Type B pancreatic cell (in vitro differentiated cells): ENCODE data around the gene MAT2A. TPM values are rescaled to one million over a fixed set of nuclear protein-coding genes. Genes with fewer than 3 reads are reported as not detected.
"Not testable (repeated sequence)": the region's sequence is repeated elsewhere in the genome, so short reads cannot be mapped to it uniquely, and the experiment has no call there.

Source experiments
- DNase-seq: peaks from one replicate; pipeline ENCODE4 v3.0.0; 2021; ENCODE audit warnings: mixed read lengths; ENCODE audit not compliant: unreplicated experiment; ENCODE audit errors: extremely low spot score
- H3K27ac Mint-ChIP-seq: 2 replicates; pipeline ENCODE4 v1.8.0; 2021; ENCODE audit warnings: mild to moderate bottlenecking, mixed read lengths
- H3K27me3 Mint-ChIP-seq: 2 replicates; pipeline ENCODE4 v1.8.0; 2021; ENCODE audit warnings: mixed read lengths
- H3K36me3 Mint-ChIP-seq: 2 replicates; pipeline ENCODE4 v1.8.0; 2021; ENCODE audit warnings: mixed read lengths
- H3K4me1 Mint-ChIP-seq: one replicate; pipeline ENCODE4 v1.8.0; 2021; ENCODE audit warnings: mixed read lengths; ENCODE audit not compliant: unreplicated experiment
- H3K4me3 Mint-ChIP-seq: 2 replicates; pipeline ENCODE4 v1.8.0; 2021; ENCODE audit warnings: mild to moderate bottlenecking, mixed read lengths
- H3K9me3 Mint-ChIP-seq: 2 replicates; pipeline ENCODE4 v1.8.0; 2021; ENCODE audit warnings: mixed read lengths
- CTCF ChIP-seq: fragments of 200-600 bp; sonication (generic); conservative IDR thresholded peaks from 2 replicates; pipeline ENCODE4 v1.5.0; 2021; ENCODE audit warnings: antibody characterized with exemption, mild to moderate bottlenecking
- total RNA-seq: library from RNA; stranded (reverse); gene quantifications from 2 replicates; pipeline ENCODE4 v1.2.1, GENCODE V29; 2021; ENCODE audit warnings: low replicate concordance

MAT2A gene
- total RNA-seq, 1 donor from 2014 or later = 403 TPM

DNA sequence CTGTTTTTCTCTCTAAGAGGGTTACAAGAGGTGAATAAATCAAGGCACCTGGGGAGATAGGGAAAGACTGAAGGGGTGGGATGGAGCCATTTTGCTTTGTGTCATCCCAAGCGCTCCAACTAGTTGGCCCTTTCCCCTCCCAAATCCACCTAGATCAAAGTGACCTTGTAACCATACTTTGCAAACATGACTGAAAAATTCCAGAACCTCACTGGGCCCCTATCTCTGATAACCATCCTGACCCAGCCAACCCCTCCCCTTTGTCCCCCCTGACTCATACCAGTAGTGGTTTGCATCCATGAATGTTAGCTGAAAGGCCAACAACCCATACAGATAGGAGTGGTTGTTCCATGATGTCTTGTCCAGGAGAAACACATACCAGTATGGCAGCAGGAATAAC lies 19.2 kb downstream of the MAT2A start:
- Mint-ChIP-seq H3K9me3 (no peaks in the 10 kb centered on the region), H3K27me3 (no peaks in the 10 kb centered on the region), H3K27ac (no peak overlapping the region), H3K4me3 (peak overlapping the region; percentile 24), H3K36me3 (peaks cover 7% of the 10 kb centered on the region), H3K4me1 (peaks cover 26% of the 10 kb centered on the region)
- TF ChIP-seq CTCF = no peak
- DNase-seq = no peak

- H3K36me3 Mint-ChIP-seq, H3K27me3 Mint-ChIP-seq, DNase-seq, H3K9me3 Mint-ChIP-seq: not testable (repeated sequence)
- Mint-ChIP-seq H3K4me1 (peaks cover 26% of the 10 kb centered on the region), H3K27ac (peak overlapping the region; percentile 99), H3K4me3 (peak overlapping the region; percentile 99)
Measured at GRCh38 chr2:85560403-85560726, 21.4 kb downstream of the MAT2A start.

- H3K27me3 Mint-ChIP-seq = no peaks in the 10 kb centered on the region
- H3K9me3 Mint-ChIP-seq = no peaks in the 10 kb centered on the region
- H3K4me1 Mint-ChIP-seq = peaks cover 26% of the 10 kb centered on the region
- peaks cover 7% of the 10 kb centered on the region for H3K36me3 Mint-ChIP-seq
- DNase-seq = no peak
- H3K27ac Mint-ChIP-seq = peak overlapping the region; percentile 99
- peak overlapping the region; percentile 99 for H3K4me3 Mint-ChIP-seq
- TF ChIP-seq CTCF = no peak
Measured at GRCh38 chr2:85560812-85561279, 21.9 kb downstream of the MAT2A start.

- Mint-ChIP-seq H3K27me3 (no peaks in the 10 kb centered on the region), H3K27ac (peak within 1 kb of the TSS; percentile 99), H3K4me3 (peak within 1 kb of the TSS; percentile 99), H3K4me1 (peaks cover 26% of the 10 kb centered on the region), H3K36me3 (peaks cover 7% of the 10 kb centered on the region), H3K9me3 (no peaks in the 10 kb centered on the region)
- peak; percentile 95 for DNase-seq
- TF ChIP-seq CTCF = no peak
Measured at GRCh38 chr2:85561280-85562212, 22.6 kb downstream of the MAT2A start, which contains the start of gene GGCX. Gene GGCX (minus strand): TSS chr2:85561493. CDS start chr2:85561428, 65 bp downstream.

GRCh38 chr2:85564144-85564563 lies 25.2 kb downstream of the MAT2A start:
- Mint-ChIP-seq H3K36me3 (no peaks in the 10 kb centered on the region), H3K27ac (peak overlapping the region; percentile 57), H3K4me1 (peaks cover 18% of the 10 kb centered on the region), H3K4me3 (peak overlapping the region; percentile 32), H3K27me3 (peaks cover 3% of the 10 kb centered on the region), H3K9me3 (no peaks in the 10 kb centered on the region)
- no peak for TF ChIP-seq CTCF
- no peak for DNase-seq

DNA sequence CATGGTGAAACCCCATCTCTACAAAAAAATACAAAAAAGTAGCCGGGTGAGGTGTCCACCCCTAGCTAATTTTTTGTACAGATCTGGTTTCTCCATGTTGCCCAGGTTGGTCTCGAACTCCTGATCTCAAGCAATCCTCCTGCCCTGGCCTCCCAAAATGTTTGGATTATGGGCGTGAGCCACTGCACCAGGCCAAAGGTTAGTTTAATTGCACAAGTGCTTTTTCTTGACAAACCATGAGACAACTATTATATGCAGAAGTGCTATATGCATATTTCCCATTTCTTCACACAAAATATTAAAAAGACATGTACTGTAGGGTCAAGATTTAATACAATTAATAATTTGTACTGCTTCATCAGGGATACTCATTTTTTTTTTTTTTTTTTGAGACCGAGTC lies 27.3 kb downstream of the MAT2A start:
- DNase-seq = no peak
- Mint-ChIP-seq H3K27me3 (peaks cover 18% of the 10 kb centered on the region), H3K4me3 (no peak overlapping the region), H3K27ac (no peak overlapping the region), H3K4me1 (peaks cover 5% of the 10 kb centered on the region), H3K36me3 (no peaks in the 10 kb centered on the region), H3K9me3 (no peaks in the 10 kb centered on the region)
- no peak for TF ChIP-seq CTCF
